NCI-H345 (cell line): ENCODE measurements around the gene CACNA1D.
A peak's percentile ranks its signal among the peaks of the same experiment; 100 is the strongest.
"Not testable (repeated sequence)": the region's sequence is repeated elsewhere in the genome, so short reads cannot be mapped to it uniquely, and the experiment has no call there.

Source experiments
- DNase-seq: peaks from one replicate; lab custom pipeline; 2025; lab: John Stamatoyannopoulos, UW

The CACNA1D gene

DNA sequence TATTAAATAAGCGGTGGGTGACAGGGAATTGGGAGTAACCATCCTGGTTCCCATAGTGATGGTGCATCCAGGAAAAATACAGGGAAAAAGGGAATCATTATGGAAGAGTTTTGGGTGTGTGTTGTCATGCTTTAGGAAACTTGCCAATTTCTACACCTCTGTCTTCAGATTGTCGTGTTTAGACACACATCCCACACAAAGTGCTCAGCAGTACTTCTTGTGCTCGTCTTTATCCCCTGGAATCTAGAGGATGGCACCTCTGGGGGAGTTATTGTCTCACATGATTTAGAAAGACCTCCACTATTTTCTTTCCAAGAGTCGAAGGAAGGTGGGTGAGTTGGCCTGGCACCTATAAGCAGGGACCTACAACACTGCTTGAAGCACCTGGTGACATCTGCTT lies 35.8 kb downstream of the CACNA1D start:
- no peak for DNase-seq

GRCh38 chr3:53531749-53532148 lies 37.3 kb downstream of the CACNA1D start:
- peak; percentile 12 for DNase-seq

- no peak for DNase-seq
Measured at GRCh38 chr3:53533472-53533871, 39.1 kb downstream of the CACNA1D start.

DNA sequence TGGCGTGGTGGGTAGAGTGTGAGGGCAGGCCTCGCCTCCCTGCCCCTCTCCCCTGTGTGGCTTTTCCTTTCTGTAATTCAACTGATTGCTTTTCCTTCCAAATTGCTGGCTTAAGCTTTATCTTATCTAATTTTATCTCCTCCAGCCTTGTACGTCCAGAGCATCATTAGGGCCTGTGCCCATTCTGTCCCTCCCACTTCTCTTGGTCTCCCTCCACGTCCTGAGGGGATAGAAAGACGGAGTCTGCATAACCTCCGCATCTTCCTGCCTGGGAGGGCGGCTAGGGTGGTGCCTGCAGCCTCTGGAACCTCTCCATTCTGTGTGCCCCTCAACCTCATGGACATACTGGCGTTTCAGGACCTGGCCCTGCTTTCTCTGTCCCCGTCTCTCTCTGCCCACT lies 39.8 kb downstream of the CACNA1D start:
- no peak for DNase-seq

- no peak for DNase-seq
Measured at GRCh38 chr3:53534676-53535400, 40.4 kb downstream of the CACNA1D start.

DNA sequence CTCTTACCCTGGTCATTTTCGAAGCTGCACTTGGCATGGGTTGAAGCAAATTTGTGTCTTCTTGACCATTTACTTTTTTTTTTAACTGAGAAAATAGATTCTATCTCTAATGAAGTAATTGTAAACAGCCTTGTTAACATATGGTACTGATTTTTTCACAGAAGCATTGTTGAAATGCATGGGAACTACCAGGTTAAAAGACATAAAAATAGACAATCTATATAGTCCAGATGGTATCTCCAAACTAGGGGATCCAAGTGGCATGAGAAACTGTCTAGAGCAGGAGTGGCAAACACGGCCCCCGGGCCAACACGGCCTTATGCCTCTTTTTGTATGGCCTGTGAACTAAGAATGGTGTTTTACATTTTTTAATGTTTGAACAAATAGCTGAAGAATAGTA lies 41.9 kb downstream of the CACNA1D start:
- DNase-seq = no peak

DNA sequence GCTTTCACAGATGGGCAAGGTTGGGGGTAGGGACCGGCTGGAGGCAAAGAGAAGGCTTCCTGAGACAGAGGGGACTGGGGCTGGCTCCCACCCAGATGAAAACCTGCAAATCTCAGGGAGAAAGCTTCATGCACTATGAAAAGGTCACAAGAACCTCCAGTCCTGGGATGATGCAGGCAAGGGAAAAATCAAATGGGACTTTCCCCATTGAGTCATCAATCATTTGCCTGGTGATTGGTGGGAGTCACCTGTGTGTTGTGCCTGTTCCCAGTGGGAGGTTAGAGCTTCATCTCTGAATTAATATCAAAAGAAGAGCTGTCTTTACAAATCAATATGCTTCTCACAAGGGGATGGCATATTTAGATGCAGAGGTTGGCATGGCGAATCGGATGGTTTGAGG lies 49.9 kb downstream of the CACNA1D start:
- DNase-seq = no peak

DNA sequence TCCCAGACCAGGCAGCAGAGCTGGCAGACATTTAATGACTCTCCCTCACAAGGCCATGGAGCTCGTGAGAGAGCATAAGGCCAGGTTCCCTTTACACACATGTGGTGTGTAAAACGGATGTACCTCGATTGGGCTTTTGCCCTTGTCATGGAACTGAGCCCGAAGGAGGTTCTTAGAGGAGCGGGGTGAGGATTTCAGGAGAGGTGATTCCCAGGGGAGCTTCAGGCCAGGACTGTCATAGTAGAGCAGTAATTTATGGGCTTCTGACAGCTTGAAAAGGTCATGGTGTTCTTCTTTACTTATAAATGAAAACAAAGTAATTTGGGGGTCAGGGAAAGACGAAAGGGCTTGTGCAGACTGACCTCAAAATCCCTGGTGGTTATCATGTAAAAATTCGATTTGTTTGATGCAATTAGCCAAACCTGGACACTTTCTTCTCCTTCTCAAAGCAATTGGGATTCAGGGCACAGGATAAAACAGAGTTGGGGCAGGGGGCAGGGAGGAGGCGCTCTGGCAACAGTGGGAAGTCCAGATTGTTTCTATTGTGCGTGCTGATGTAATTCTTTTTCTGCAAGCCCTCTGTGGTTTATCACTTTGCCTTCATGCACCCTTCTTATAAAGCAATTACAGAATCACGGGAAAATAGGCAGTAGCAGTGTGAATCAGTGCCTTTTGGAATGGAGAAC lies 51.0 kb downstream of the CACNA1D start:
- no peak for DNase-seq

DNA sequence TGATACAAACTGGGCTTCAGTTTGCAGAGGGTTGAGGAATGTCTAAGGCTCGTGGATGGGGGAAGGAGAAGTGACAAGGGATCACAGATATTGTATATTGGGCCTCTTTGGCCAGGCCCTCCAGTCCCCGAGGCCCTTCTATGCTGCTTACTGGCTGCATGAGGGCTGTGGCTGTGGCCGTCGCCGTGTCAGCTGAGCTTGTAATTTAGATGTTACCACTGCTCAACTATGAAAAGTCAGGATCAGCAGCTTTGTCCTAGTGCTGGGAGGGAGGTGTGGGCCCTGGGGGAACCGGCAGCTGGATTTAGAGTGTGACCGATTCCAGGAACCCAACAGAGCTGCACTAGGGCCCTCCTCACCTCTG lies 51.6 kb downstream of the CACNA1D start:
- no peak for DNase-seq

GRCh38 chr3:53547327-53547726 lies 52.9 kb downstream of the CACNA1D start:
- DNase-seq = no peak

DNA sequence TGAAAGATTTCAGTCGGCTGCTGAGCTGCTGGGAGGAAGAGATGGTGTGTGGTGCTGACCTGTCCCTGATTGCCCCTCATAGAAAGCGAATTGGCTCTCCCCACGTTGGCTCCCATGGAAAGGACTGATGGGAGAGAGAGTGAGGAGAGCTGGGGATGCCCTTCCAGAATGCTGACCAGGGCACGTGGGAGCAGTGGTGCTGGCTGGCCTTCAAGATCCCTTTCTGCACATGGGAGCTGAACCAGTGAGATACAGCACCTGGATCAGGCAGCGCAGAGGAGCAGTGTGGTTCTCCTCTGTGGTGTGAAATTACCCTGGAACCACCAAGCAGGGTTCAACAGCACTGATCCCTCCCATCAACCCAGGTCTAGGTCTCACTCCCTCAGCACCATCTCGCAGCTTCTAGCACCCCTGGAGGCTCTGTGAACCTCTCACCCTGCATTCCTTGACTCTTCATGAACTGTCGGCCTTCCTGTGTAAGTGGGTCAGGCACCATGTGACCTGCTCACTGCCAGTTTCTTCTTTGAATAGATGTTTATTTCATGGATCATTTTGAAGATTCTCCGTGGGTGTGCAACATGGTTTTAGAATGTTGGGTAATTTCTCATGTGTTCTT lies 55.7 kb downstream of the CACNA1D start:
- no peak for DNase-seq

- DNase-seq = no peak
Measured at GRCh38 chr3:53551324-53551723, 56.9 kb downstream of the CACNA1D start.

DNA sequence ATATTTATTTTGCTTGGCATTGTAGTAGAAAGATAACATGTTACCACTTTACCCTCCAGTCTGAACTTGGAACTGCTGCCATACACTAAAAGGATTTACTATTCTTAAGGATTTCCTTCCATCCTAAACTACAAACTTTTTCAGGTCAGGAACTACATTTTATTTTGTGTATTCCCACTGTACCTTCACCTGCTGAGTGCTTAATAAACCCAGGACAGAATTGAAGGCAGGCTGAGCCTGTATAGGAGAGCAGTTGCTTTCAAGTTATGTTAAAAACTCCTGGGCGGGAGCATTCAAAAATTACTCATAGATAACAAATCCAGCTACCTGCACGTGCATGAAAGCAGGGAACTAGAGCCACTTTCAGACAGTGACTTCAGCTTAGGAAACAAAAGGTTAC lies 58.3 kb downstream of the CACNA1D start:
- DNase-seq = no peak

GRCh38 chr3:53553200-53553599 lies 58.8 kb downstream of the CACNA1D start:
- no peak for DNase-seq

GRCh38 chr3:53554559-53555067 lies 60.2 kb downstream of the CACNA1D start:
- DNase-seq = no peak

DNA sequence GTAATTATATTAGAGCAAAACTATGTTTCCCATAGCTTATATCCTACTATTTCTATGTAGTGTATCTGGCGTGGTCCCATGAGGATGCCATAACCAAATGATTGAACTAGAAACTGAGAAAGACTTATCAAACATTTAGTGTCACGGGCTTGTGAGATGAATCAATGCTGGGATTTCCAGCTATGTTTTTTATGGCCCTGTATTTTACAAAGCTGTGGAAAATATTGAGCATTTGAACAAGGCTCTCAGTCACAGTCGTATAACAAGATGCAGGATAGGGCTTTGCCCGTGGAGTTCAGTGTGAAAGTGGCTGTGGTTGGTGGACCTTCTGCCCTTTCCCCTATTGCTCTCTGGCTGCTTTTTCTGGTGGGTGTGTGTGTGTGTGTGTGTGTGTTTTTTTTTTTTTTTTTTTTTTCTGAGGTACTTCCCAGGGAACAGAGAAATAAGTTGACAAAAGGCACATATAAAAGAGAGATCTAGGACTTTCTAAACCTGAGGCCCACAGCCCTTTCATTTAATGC lies 60.7 kb downstream of the CACNA1D start:
- DNase-seq = no peak

- DNase-seq = no peak
Measured at GRCh38 chr3:53566461-53567145, 72.2 kb downstream of the CACNA1D start.

GRCh38 chr3:53570081-53570480 lies 75.7 kb downstream of the CACNA1D start:
- no peak for DNase-seq

DNA sequence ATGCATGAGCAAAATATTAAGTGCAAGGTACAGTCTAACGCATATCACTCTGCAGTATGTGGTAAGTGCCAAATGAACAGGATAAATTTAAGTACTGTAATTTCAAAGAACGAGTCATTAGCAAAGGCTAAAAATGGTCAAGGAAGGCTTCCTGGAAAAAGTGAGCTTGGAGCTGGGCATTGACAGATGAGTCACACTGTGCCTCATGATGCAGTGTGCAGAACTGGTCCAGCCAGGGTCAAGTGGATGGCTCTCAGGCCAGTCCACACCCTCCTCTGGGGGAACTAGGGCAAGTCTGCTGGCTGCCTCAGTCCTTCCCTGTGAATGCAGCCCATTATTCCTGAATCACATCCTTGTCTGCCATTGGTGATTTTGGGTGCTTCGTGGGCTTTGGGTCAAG lies 76.3 kb downstream of the CACNA1D start:
- no peak for DNase-seq

DNA sequence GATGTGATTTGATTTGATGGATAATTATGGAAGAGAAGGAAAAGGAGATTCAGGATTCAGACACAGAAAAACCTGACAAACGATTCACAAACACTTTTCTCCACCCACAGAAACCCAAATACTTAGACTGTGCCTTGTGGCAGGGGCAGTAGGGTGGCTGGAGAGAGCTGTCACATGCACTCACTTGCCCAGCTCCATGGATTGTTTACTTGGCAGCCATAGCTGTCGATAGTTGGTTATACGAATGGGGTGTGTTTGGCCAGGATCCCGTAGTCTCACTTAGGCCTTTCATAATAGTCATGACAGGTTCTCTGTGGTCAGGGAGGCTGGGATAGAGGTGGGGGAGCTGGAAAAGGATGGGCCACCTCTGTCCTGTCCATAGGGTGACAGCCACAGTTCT lies 76.9 kb downstream of the CACNA1D start:
- no peak for DNase-seq

GRCh38 chr3:53572184-53572583 lies 77.8 kb downstream of the CACNA1D start:
- not testable (repeated sequence) for DNase-seq

- DNase-seq = no peak
Measured at GRCh38 chr3:53577506-53577905, 83.1 kb downstream of the CACNA1D start.
